PC-9 (cell line): ENCODE results near the gene CLPTM1L. TPM values are rescaled to one million over a fixed set of nuclear protein-coding genes. Genes with fewer than 3 reads are reported as not detected.
"Not testable (repeated sequence)": the region's sequence is repeated elsewhere in the genome, so short reads cannot be mapped to it uniquely, and the experiment has no call there.

Experiments used
- BruUV-seq: library from RNA; stranded (reverse); fragments of 400-500 nt; replicated peaks from 2 replicates; lab custom pipeline; 2021; lab: Mats Ljungman, UMichigan
- CTCF ChIA-PET: fragments of 300-600 bp; sonication (Branson Sonifier 250); formaldehyde crosslinking; loops from one replicate; lab custom pipeline; 2022; ENCODE audit warnings: antibody characterized with exemption; lab: Charles Lee
- POLR2A ChIA-PET: fragments of 300-600 bp; sonication (Branson Sonifier 250); formaldehyde crosslinking; loops from one replicate; lab custom pipeline; 2022; ENCODE audit warnings: antibody characterized with exemption; ENCODE audit not compliant: unreplicated experiment; lab: Charles Lee
- DNase-seq, 2 experiments: peaks; one replicate each; pipeline versions ENCODE4 v3.0.0 to v3.0.0-alpha.2; 2015 to 2022; ENCODE audit warnings: mixed read lengths in 1 of 2
- H2AFZ ChIP-seq: fragments of 200-600 bp; sonication (generic); 2 replicates; pipeline ENCODE4 v1.8.1; 2017; ENCODE audit warnings: antibody characterized with exemption
- H3F3A ChIP-seq: fragments of 200-600 bp; sonication (generic); 2 replicates; pipeline ENCODE4 v1.8.1; 2017; ENCODE audit warnings: antibody characterized with exemption, mild to moderate bottlenecking, low read depth; ENCODE audit not compliant: insufficient read depth
- H3K27ac ChIP-seq: fragments of 200-600 bp; sonication (generic); 2 replicates; pipeline ENCODE4 v1.6.1; 2016; ENCODE audit warnings: mixed run types
- H3K27me3 ChIP-seq: fragments of 200-600 bp; sonication (generic); 2 replicates; pipeline ENCODE4 v1.6.1; 2016; ENCODE audit warnings: low read depth, mixed run types; ENCODE audit not compliant: insufficient read depth
- H3K36me3 ChIP-seq: fragments of 200-600 bp; sonication (generic); 2 replicates; pipeline ENCODE4 v1.6.1; 2016; ENCODE audit warnings: low read depth, mixed run types
- H3K4me1 ChIP-seq: fragments of 200-600 bp; sonication (generic); replicated peaks from 2 replicates; pipeline ENCODE4 v1.6.1; 2016; ENCODE audit warnings: mixed run types; ENCODE audit not compliant: insufficient read depth
- H3K4me2 ChIP-seq: fragments of 200-600 bp; sonication (generic); 2 replicates; pipeline ENCODE4 v1.6.1; 2017; ENCODE audit warnings: mixed run types
- H3K4me3 ChIP-seq: fragments of 200-600 bp; sonication (generic); 2 replicates; pipeline ENCODE4 v1.6.1; 2016; ENCODE audit warnings: mixed run types
- H3K79me2 ChIP-seq: fragments of 200-600 bp; sonication (generic); 2 replicates; pipeline ENCODE4 v1.6.1; 2017; ENCODE audit warnings: low read depth, mixed run types
- H3K9me2 ChIP-seq: fragments of 200-600 bp; sonication (generic); 2 replicates; pipeline ENCODE4 v1.8.1; 2017; ENCODE audit warnings: mild to moderate bottlenecking; ENCODE audit not compliant: insufficient read depth
- H3K9me3 ChIP-seq: fragments of 200-600 bp; sonication (generic); 2 replicates; pipeline ENCODE4 v1.8.1; 2016; ENCODE audit warnings: low read depth; ENCODE audit not compliant: insufficient read depth
- H4K20me1 ChIP-seq: fragments of 200-600 bp; sonication (generic); 2 replicates; pipeline ENCODE4 v1.8.1; 2017; ENCODE audit not compliant: insufficient read depth
- EZH2 ChIP-seq: fragments of 200-600 bp; sonication (generic); IDR thresholded peaks from 2 replicates; pipeline ENCODE4 v1.8.0; 2017; ENCODE audit warnings: antibody characterized with exemption, low read depth
- intact Hi-C: fragments of 100-400 bp; cut with micrococcal nuclease; formaldehyde crosslinking; loops from one replicate; pipeline ENCODE4 v1.10.0; 2022; ENCODE audit not compliant: unreplicated experiment
- total RNA-seq: library from RNA; stranded (reverse); gene quantifications from 2 replicates; pipeline ENCODE4 v1.2.3, GENCODE V29; 2021
- TF ChIP-seq, protein P1 (sequence below): fragments of 200-600 bp; sonication (generic); conservative IDR thresholded peaks from 2 replicates; pipeline ENCODE4 v1.6.1; 2017; ENCODE audit warnings: mixed run types, antibody characterized with exemption, mild to moderate bottlenecking, moderate library complexity

CLPTM1L gene
- total RNA-seq, 1 experiment from 2014 or later: 260 TPM

DNA sequence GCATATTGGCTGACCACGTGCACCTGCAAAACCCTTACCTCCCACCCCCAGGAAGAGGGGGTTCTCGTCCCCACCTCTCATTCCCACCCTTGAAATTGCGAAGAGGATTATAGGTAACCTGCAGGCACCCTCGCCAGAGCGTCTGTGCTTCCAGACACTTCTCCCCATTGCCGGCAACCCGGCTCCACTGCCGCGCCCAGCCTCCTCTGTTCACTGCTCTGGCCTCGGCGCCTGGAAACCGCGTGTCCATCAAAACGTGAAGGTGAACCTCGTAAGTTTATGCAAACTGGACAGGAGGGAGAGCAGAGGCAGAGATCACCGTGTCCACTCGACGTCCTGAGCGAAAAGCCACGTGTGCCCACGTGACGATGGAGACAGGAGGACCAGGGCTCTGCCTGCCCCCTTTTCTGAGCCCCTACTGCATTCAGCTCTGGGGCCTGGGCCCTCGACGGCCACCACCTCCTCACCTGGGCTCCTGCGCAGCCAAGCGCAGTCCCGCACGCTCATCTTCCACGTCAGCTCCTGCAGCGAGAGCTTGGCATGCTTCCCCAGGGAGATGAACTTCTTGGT, 52.0 kb downstream of the CLPTM1L start:
- BruUV-seq: no TSS peak

DNA sequence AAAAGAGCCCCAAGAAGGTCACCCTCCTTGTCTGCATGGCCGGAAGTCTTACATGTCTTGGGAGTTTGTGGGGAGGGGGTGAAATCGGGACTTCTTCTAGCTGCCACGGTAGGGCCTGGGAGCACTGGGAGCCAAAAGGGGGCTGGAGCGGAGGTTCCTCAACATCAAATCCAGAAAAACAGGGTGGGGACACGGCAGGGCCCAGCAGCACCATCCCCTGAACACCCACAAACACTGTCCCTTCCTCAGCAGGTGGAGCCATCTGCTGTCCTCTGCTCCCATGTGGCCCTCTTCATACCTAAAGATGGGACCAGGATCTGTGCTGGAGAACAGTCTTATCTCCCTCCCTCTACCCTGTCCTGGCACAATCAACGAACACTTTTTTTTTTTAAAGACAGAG, 52.8 kb downstream of the CLPTM1L start:
- BruUV-seq: no TSS peak
- no peaks in the 10 kb centered on the region for H3K4me1 ChIP-seq
- no peaks in the 10 kb centered on the region for H3K36me3 ChIP-seq
- DNase-seq: no peak
- POLR2A ChIA-PET: interaction anchor here (0.6 kb wide), 1 partner anchor 21 kb away, joined by 4 read pairs; no protein-coding TSS in a partner anchor
- H3K4me2 ChIP-seq: no peak overlapping the region
- no peaks in the 10 kb centered on the region for H3K79me2 ChIP-seq
- CTCF ChIA-PET: interaction anchor here (0.6 kb wide), 1 partner anchor 16 kb away, joined by 3 read pairs; no protein-coding TSS in a partner anchor
- no peak overlapping the region for H3K4me3 ChIP-seq
- 0 out of 2 replicates have a peak, but pooled peaks cover 2% of the 10 kb centered on the region for H3K27me3 ChIP-seq
- peaks cover 8% of the 10 kb centered on the region; the same call in 1 of the 2 replicates for H3F3A ChIP-seq
- no peak overlapping the region for H3K27ac ChIP-seq
- TF ChIP-seq, protein P1, sequence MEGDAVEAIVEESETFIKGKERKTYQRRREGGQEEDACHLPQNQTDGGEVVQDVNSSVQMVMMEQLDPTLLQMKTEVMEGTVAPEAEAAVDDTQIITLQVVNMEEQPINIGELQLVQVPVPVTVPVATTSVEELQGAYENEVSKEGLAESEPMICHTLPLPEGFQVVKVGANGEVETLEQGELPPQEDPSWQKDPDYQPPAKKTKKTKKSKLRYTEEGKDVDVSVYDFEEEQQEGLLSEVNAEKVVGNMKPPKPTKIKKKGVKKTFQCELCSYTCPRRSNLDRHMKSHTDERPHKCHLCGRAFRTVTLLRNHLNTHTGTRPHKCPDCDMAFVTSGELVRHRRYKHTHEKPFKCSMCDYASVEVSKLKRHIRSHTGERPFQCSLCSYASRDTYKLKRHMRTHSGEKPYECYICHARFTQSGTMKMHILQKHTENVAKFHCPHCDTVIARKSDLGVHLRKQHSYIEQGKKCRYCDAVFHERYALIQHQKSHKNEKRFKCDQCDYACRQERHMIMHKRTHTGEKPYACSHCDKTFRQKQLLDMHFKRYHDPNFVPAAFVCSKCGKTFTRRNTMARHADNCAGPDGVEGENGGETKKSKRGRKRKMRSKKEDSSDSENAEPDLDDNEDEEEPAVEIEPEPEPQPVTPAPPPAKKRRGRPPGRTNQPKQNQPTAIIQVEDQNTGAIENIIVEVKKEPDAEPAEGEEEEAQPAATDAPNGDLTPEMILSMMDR: no peak
- no peak for TF ChIP-seq EZH2
- no peak overlapping the region for H2AFZ ChIP-seq
- intact Hi-C loops: no loop called here
- no peaks in the 10 kb centered on the region; the same call in 1 of the 2 replicates for H3K9me3 ChIP-seq
- H3K9me2 ChIP-seq: no peaks in the 10 kb centered on the region
- no peaks in the 10 kb centered on the region for H4K20me1 ChIP-seq

More for the DNA sequence above, 52.0 kb downstream of the CLPTM1L start:
- intact Hi-C loops: no loop called here
- H3K36me3 ChIP-seq: no peaks in the 10 kb centered on the region
- no peaks in the 10 kb centered on the region; the same call in 1 of the 2 replicates for H3K9me3 ChIP-seq
- H3K9me2 ChIP-seq: no peaks in the 10 kb centered on the region
- peaks cover 8% of the 10 kb centered on the region; the same call in 1 of the 2 replicates for H3F3A ChIP-seq
- 0 out of 2 replicates have a peak, but pooled peaks cover 8% of the 10 kb centered on the region for H3K27me3 ChIP-seq
- ChIA-PET CTCF (interaction anchor here (0.6 kb wide), 2 partner anchors 15 to 622 kb away, joined by 3 to 10 read pairs; no protein-coding TSS in a partner anchor), POLR2A (no interaction called here)
- no peak for DNase-seq
- H3K79me2 ChIP-seq: no peaks in the 10 kb centered on the region
- no peaks in the 10 kb centered on the region for H4K20me1 ChIP-seq
- no peak overlapping the region for H3K27ac ChIP-seq
- H3K4me2 ChIP-seq: no peak overlapping the region
- no peaks in the 10 kb centered on the region for H3K4me1 ChIP-seq
- no peak overlapping the region for H2AFZ ChIP-seq
- no peak overlapping the region for H3K4me3 ChIP-seq
- TF ChIP-seq, protein P1: no peak
- no peak for TF ChIP-seq EZH2

DNA sequence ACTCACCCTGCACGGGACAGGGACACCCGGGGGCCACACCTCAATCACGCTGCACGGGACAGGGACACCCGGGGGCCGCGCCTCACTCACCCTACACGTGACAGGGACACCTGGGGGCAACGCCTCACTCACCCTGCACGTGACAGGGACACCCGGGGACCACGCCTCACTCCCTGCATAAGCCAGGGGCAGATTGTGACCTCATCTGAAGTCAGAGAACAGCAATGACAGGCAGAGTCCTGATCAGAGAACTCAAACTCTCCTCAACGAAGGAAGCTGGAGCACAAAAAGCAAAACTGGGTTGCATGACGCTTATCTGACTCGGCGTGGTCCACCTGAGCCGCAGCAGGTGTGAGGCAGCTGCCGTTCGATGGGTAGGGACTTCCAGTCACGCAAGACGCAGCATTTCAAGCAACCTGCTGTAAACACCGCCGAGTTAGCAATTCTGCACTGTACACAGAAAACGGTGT, 53.3 kb downstream of the CLPTM1L start:
- no peak for DNase-seq
- ChIA-PET CTCF (no interaction called here), POLR2A (interaction anchor here (0.6 kb wide), 1 partner anchor 20 kb away, joined by 4 read pairs; no protein-coding TSS in a partner anchor)
- no peak overlapping the region for H2AFZ ChIP-seq
- TF ChIP-seq EZH2: no peak
- TF ChIP-seq, protein P1: no peak
- no peaks in the 10 kb centered on the region for H4K20me1 ChIP-seq
- H3K4me2 ChIP-seq: 0 out of 2 replicates have a peak overlapping the region, but pooled peaks have one; percentile 0
- no TSS peak for BruUV-seq
- no peaks in the 10 kb centered on the region for H3K4me1 ChIP-seq
- intact Hi-C loops: no loop called here
- H3K4me3 ChIP-seq: no peak overlapping the region
- no peaks in the 10 kb centered on the region for H3K9me2 ChIP-seq
- H3K9me3 ChIP-seq: no peaks in the 10 kb centered on the region; the same call in 1 of the 2 replicates
- H3K27me3 ChIP-seq: no peaks in the 10 kb centered on the region
- H3F3A ChIP-seq: peaks cover 8% of the 10 kb centered on the region; the same call in 1 of the 2 replicates
- H3K79me2 ChIP-seq: no peaks in the 10 kb centered on the region
- H3K36me3 ChIP-seq: no peaks in the 10 kb centered on the region
- no peak overlapping the region for H3K27ac ChIP-seq

DNA sequence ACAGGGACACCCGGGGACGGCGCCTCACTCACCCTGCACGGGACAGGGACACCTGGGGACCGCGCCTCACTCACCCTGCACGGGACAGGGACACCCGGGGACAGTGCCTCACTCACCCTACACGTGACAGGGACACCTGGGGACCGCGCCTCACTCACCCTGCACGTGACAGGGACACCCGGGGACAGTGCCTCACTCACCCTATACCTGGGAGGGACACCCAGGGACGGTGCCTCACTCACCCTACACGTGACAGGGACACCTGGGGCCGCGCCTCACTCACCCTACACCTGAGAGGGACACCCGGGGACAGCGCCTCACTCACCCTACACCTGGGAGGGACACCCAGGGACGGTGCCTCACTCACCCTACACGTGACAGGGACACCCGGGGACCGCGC, 53.9 kb downstream of the CLPTM1L start:
- H3K9me3 ChIP-seq, H3K4me2 ChIP-seq, H2AFZ ChIP-seq, H3K4me3 ChIP-seq, DNase-seq, H4K20me1 ChIP-seq, H3K27me3 ChIP-seq, H3K9me2 ChIP-seq, intact Hi-C loops, H3K79me2 ChIP-seq, BruUV-seq, H3F3A ChIP-seq, H3K4me1 ChIP-seq, CTCF ChIA-PET, POLR2A ChIA-PET, H3K36me3 ChIP-seq, H3K27ac ChIP-seq: not testable (repeated sequence)

DNA sequence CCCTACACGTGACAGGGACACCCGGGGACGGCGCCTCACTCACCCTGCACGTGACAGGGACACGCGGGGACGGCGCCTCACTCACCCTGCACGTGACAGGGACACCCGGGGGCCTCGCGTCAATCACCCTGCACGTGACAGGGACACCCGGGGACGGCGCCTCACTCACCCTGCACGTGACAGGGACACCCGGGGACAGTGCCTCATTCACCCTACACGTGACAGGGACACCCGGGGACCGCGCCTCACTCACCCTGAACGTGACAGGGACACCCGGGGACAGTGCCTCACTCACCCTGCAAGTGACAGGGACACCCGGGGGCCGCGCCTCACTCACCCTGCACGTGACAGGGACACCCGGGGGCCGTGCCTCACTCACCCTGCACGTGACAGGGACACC, 55.3 kb downstream of the CLPTM1L start:
- H3K36me3 ChIP-seq, H3K27me3 ChIP-seq, H3K27ac ChIP-seq, H2AFZ ChIP-seq, H3K4me1 ChIP-seq, DNase-seq, BruUV-seq, H3K9me2 ChIP-seq, H3K4me2 ChIP-seq, POLR2A ChIA-PET, H3K9me3 ChIP-seq, H3F3A ChIP-seq, H3K4me3 ChIP-seq, intact Hi-C loops, CTCF ChIA-PET, H4K20me1 ChIP-seq, H3K79me2 ChIP-seq: not testable (repeated sequence)
